Mesendoderm (in vitro differentiated cells): ENCODE results near the gene ZBTB6.
"Not testable (repeated sequence)": the region's sequence is repeated elsewhere in the genome, so short reads cannot be mapped to it uniquely, and the experiment has no call there.

Source experiments
- DNase-seq: peaks from one replicate; pipeline ENCODE4 v3.0.0; 2013
- H2AK5ac ChIP-seq: 2 replicates; pipeline ENCODE4 v1.6.1; 2013; ENCODE audit warnings: low read length, inconsistent platforms
- H2BK120ac ChIP-seq: 2 replicates; pipeline ENCODE4 v1.6.1; 2013; ENCODE audit warnings: low read depth, mild to moderate bottlenecking, low read length, moderate library complexity, mixed read lengths
- H2BK15ac ChIP-seq: replicated peaks from 2 replicates; pipeline ENCODE4 v1.6.1; 2013; ENCODE audit warnings: low read depth, mild to moderate bottlenecking, moderate library complexity
- H2BK5ac ChIP-seq: 2 replicates; pipeline ENCODE4 v1.6.1; 2013; ENCODE audit warnings: low read length, inconsistent platforms
- H3K18ac ChIP-seq: 2 replicates; pipeline ENCODE4 v1.6.1; 2013; ENCODE audit warnings: mild to moderate bottlenecking, low read length, mixed read lengths
- H3K23ac ChIP-seq: one replicate; pipeline ENCODE4 v1.6.1; 2013; ENCODE audit warnings: low read length
- H3K27ac ChIP-seq: 2 replicates; pipeline ENCODE4 v1.5.1; 2013; ENCODE audit warnings: low read depth, mild to moderate bottlenecking, inconsistent platforms, low read length, moderate library complexity
- H3K27me3 ChIP-seq: 2 replicates; pipeline ENCODE4 v1.6.1; 2013; ENCODE audit warnings: low read length, control low read depth, mild to moderate bottlenecking, inconsistent platforms; ENCODE audit not compliant: insufficient read depth, poor library complexity
- H3K36me3 ChIP-seq: 2 replicates; pipeline ENCODE4 v1.6.1; 2013; ENCODE audit warnings: low read length, inconsistent platforms; ENCODE audit not compliant: control insufficient read depth, insufficient read depth
- H3K4ac ChIP-seq: one replicate; pipeline ENCODE4 v1.6.1; 2013; ENCODE audit warnings: low read depth, mild to moderate bottlenecking, low read length, moderate library complexity
- H3K4me1 ChIP-seq: 2 replicates; pipeline ENCODE4 v1.6.1; 2013; ENCODE audit warnings: low read depth, low read length, inconsistent platforms; ENCODE audit not compliant: control insufficient read depth
- H3K4me2 ChIP-seq: 2 replicates; pipeline ENCODE4 v1.6.1; 2013; ENCODE audit warnings: low read length
- H3K4me3 ChIP-seq: 2 replicates; pipeline ENCODE4 v1.5.1; 2013; ENCODE audit warnings: mild to moderate bottlenecking, low read length
- H3K56ac ChIP-seq: one replicate; pipeline ENCODE4 v1.6.1; 2013; ENCODE audit warnings: low read length
- H3K79me1 ChIP-seq: 2 replicates; pipeline ENCODE4 v1.6.1; 2013; ENCODE audit warnings: low read length, inconsistent platforms
- H3K79me2 ChIP-seq: 2 replicates; pipeline ENCODE4 v1.6.1; 2013; ENCODE audit warnings: mild to moderate bottlenecking, low read length; ENCODE audit not compliant: control insufficient read depth, insufficient read depth
- H3K9ac ChIP-seq: 2 replicates; pipeline ENCODE4 v1.6.1; 2013; ENCODE audit warnings: low read length, inconsistent platforms
- H4K5ac ChIP-seq: one replicate; pipeline ENCODE4 v1.6.1; 2013; ENCODE audit warnings: low read length
- H4K8ac ChIP-seq: one replicate; pipeline ENCODE4 v1.6.1; 2013; ENCODE audit warnings: low read depth, mild to moderate bottlenecking, control low read depth, low read length, moderate library complexity
- WGBS: extraction: QIAGEN DNeasy Blood & Tissue Kit; methylation state at CpG from one replicate; pipeline ENCODE4 v1.1.7; 2013; ENCODE audit warnings: low lambda C conversion rate, missing lambda C conversion rate; ENCODE audit not compliant: insufficient coverage; ENCODE audit errors: extremely low coverage; 5-methylcytosine and 5-hydroxymethylcytosine counted together

Gene ZBTB6

GRCh38 chr9:122922713-122923112 is 9.6 kb upstream of the ZBTB6 start:
- Histone ChIP-seq H3K4ac (no peak overlapping the region), H3K56ac (no peak overlapping the region), H3K79me1 (peaks cover 4% of the 10 kb centered on the region), H3K36me3 (no peaks in the 10 kb centered on the region), H2BK15ac (no peak overlapping the region), H3K9ac (no peak overlapping the region), H3K4me1 (no peaks in the 10 kb centered on the region), H2AK5ac (no peak overlapping the region), H3K27me3 (no peaks in the 10 kb centered on the region), H4K5ac (no peak overlapping the region), H3K18ac (no peak overlapping the region), H4K8ac (no peak overlapping the region), H3K4me3 (no peak overlapping the region), H2BK5ac (no peak overlapping the region), H3K27ac (no peak overlapping the region), H3K79me2 (no peaks in the 10 kb centered on the region), H2BK120ac (no peak overlapping the region), H3K23ac (no peak overlapping the region), H3K4me2 (no peak overlapping the region)
- 100% methylated on average over 1 of the region's 8 CpGs for WGBS
- no peak for DNase-seq

GRCh38 chr9:122918310-122918709 is 5.2 kb upstream of the ZBTB6 start:
- H3K36me3 ChIP-seq, result no peaks in the 10 kb centered on the region
- H3K4me2 ChIP-seq, result no peak overlapping the region
- no peak overlapping the region for H3K27ac ChIP-seq
- no peak overlapping the region for H2AK5ac ChIP-seq
- no peaks in the 10 kb centered on the region for H3K4me1 ChIP-seq
- no peak overlapping the region for H3K4ac ChIP-seq
- H3K79me2 ChIP-seq, result no peaks in the 10 kb centered on the region
- no peak overlapping the region for H2BK5ac ChIP-seq
- DNase-seq, result no peak
- H3K79me1 ChIP-seq, result peaks cover 4% of the 10 kb centered on the region
- H4K8ac ChIP-seq, result no peak overlapping the region
- H3K23ac ChIP-seq, result no peak overlapping the region
- H2BK15ac ChIP-seq, result no peak overlapping the region
- WGBS, result no CpG with 5 or more reads among the region's 2 CpGs
- no peak overlapping the region for H3K56ac ChIP-seq
- H3K18ac ChIP-seq, result no peak overlapping the region
- H3K27me3 ChIP-seq, result no peaks in the 10 kb centered on the region
- H2BK120ac ChIP-seq, result no peak overlapping the region
- H4K5ac ChIP-seq, result no peak overlapping the region
- no peak overlapping the region for H3K9ac ChIP-seq
- no peak overlapping the region for H3K4me3 ChIP-seq

- no peak overlapping the region for H2BK15ac ChIP-seq
- peak overlapping the region; percentile 56 for H3K4ac ChIP-seq
- H2AK5ac ChIP-seq, result no peak overlapping the region
- H3K79me2 ChIP-seq, result peaks cover 20% of the 10 kb centered on the region
- WGBS, result 100% methylated on average over 2 of the region's 9 CpGs
- no peak overlapping the region for H3K23ac ChIP-seq
- DNase-seq, result no peak
- no peak overlapping the region for H3K18ac ChIP-seq
- no peak overlapping the region for H2BK120ac ChIP-seq
- H3K27me3 ChIP-seq, result no peaks in the 10 kb centered on the region
- H3K4me3 ChIP-seq, result peak overlapping the region; percentile 71
- H3K4me2 ChIP-seq, result peak overlapping the region; percentile 42
- peaks cover 2% of the 10 kb centered on the region for H3K36me3 ChIP-seq
- peaks cover 8% of the 10 kb centered on the region for H3K79me1 ChIP-seq
- H4K5ac ChIP-seq, result peak overlapping the region; percentile 42
- peak overlapping the region; percentile 96 for H3K9ac ChIP-seq
- H2BK5ac ChIP-seq, result peak overlapping the region; percentile 62
- H3K56ac ChIP-seq, result peak overlapping the region; percentile 97
- H3K4me1 ChIP-seq, result peaks cover 2% of the 10 kb centered on the region
- no peak overlapping the region for H4K8ac ChIP-seq
- H3K27ac ChIP-seq, result no peak overlapping the region
These were observed 506 bp downstream of the ZBTB6 start for GRCh38 chr9:122912671-122912963.

GRCh38 chr9:122906122-122906521 is 7.0 kb downstream of the ZBTB6 start:
- peaks cover 24% of the 10 kb centered on the region for H3K79me2 ChIP-seq
- not testable (repeated sequence) for H3K56ac ChIP-seq, H3K9ac ChIP-seq, H3K23ac ChIP-seq, H2BK120ac ChIP-seq, H3K18ac ChIP-seq, H3K36me3 ChIP-seq, H2BK5ac ChIP-seq, H4K5ac ChIP-seq, H3K79me1 ChIP-seq, H2BK15ac ChIP-seq, DNase-seq, H3K27ac ChIP-seq, H3K4me3 ChIP-seq, H2AK5ac ChIP-seq, H3K4me2 ChIP-seq, H3K4me1 ChIP-seq, H4K8ac ChIP-seq, H3K4ac ChIP-seq, H3K27me3 ChIP-seq
- WGBS, result no CpG with 5 or more reads among the region's 16 CpGs

- DNase-seq, result peak; percentile 100
- Histone ChIP-seq H3K18ac (peak within 1 kb of the TSS; percentile 93), H3K56ac (peak within 1 kb of the TSS; percentile 96)
These were observed 8.1 kb downstream of the ZBTB6 start, which contains the start of gene RC3H2 for GRCh38 chr9:122904823-122905710. TSS of gene RC3H2 (minus strand) at chr9:122905359. CDS start at chr9:122897509, 7,850 bp downstream.

More at GRCh38 chr9:122904823-122905710, 8.1 kb downstream of the ZBTB6 start, which contains the start of gene RC3H2:
- Histone ChIP-seq H3K4me3 (peak within 1 kb of the TSS; percentile 91), H3K4me1 (no peaks in the 10 kb centered on the region), H3K4me2 (peak within 1 kb of the TSS; percentile 39), H2BK5ac (peak within 1 kb of the TSS; percentile 51), H3K27me3 (no peaks in the 10 kb centered on the region), H3K79me2 (peaks cover 21% of the 10 kb centered on the region), H3K4ac (peak within 1 kb of the TSS; percentile 82), H3K36me3 (no peaks in the 10 kb centered on the region), H3K9ac (peak within 1 kb of the TSS; percentile 96), H3K27ac (peak within 1 kb of the TSS; percentile 94), H3K79me1 (no peaks in the 10 kb centered on the region), H2BK15ac (no peak within 1 kb of the TSS), H4K8ac (peak within 1 kb of the TSS; percentile 84), H2AK5ac (no peak within 1 kb of the TSS), H3K23ac (no peak within 1 kb of the TSS), H2BK120ac (no peak within 1 kb of the TSS), H4K5ac (peak within 1 kb of the TSS; percentile 85)
- WGBS, result no CpG with 5 or more reads among the region's 77 CpGs
